OCI-LY1 (cell line): Measurements from ENCODE around the gene SLC39A10.

ENCODE experiments used
- H2AFZ ChIP-seq: fragments of 200-600 bp; sonication (generic), shearing (Covaris generic); 2 replicates; pipeline ENCODE4 v1.6.0; 2014; ENCODE audit warnings: antibody characterized with exemption, mild to moderate bottlenecking, low read length
- H3F3A ChIP-seq: fragments of 200-600 bp; sonication (generic), shearing (Covaris generic); 2 replicates; pipeline ENCODE4 v1.6.0; 2014; ENCODE audit warnings: mild to moderate bottlenecking, antibody characterized with exemption, low read length, moderate library complexity; ENCODE audit not compliant: insufficient read depth
- H3K27ac ChIP-seq: fragments of 200-600 bp; sonication (generic); 2 replicates; pipeline ENCODE4 v1.5.1; 2014; ENCODE audit warnings: low read length, mixed run types, mild to moderate bottlenecking, low read depth; ENCODE audit not compliant: poor library complexity, severe bottlenecking
- H3K27me3 ChIP-seq: fragments of 200-600 bp; sonication (generic); 2 replicates; pipeline ENCODE4 v1.6.0; 2014; ENCODE audit warnings: antibody characterized with exemption, mild to moderate bottlenecking, low read length, moderate library complexity; ENCODE audit not compliant: insufficient read depth
- H3K36me3 ChIP-seq: fragments of 200-600 bp; sonication (generic); 2 replicates; pipeline ENCODE4 v1.6.1; 2014; ENCODE audit warnings: mild to moderate bottlenecking, antibody characterized with exemption, low read length, moderate library complexity, mixed read lengths; ENCODE audit not compliant: insufficient read depth
- H3K4me1 ChIP-seq: fragments of 200-600 bp; sonication (generic); 2 replicates; pipeline ENCODE4 v1.5.1; 2014; ENCODE audit warnings: mild to moderate bottlenecking, low read length, moderate library complexity; ENCODE audit not compliant: insufficient read depth, severe bottlenecking
- H3K4me2 ChIP-seq: fragments of 200-600 bp; sonication (generic), shearing (Covaris generic); 2 replicates; pipeline ENCODE4 v1.6.1; 2014; ENCODE audit warnings: low read length
- H3K4me3 ChIP-seq: fragments of 200-600 bp; sonication (generic); 2 replicates; pipeline ENCODE4 v1.5.1; 2014; ENCODE audit warnings: low read length, low read depth, mild to moderate bottlenecking, mixed read lengths; ENCODE audit not compliant: poor library complexity, severe bottlenecking
- H3K79me2 ChIP-seq: fragments of 200-600 bp; shearing (Covaris generic); 2 replicates; pipeline ENCODE4 v1.6.1; 2016; ENCODE audit warnings: mixed run types, low read length, mixed read lengths; ENCODE audit not compliant: insufficient read depth
- H3K9ac ChIP-seq: fragments of 200-600 bp; sonication (generic), shearing (Covaris generic); 2 replicates; pipeline ENCODE4 v1.6.1; 2014; ENCODE audit warnings: mild to moderate bottlenecking, low read length, mixed read lengths
- H3K9me2 ChIP-seq: fragments of 200-600 bp; sonication (generic), shearing (Covaris generic); 2 replicates; pipeline ENCODE4 v1.6.1; 2014; ENCODE audit warnings: low read depth, mild to moderate bottlenecking, low read length, mixed read lengths
- H3K9me3 ChIP-seq: fragments of 200-600 bp; shearing (Covaris generic); 2 replicates; pipeline ENCODE4 v1.6.1; 2014; ENCODE audit warnings: low read length, mixed read lengths
- H4K20me1 ChIP-seq: fragments of 200-600 bp; sonication (generic), shearing (Covaris generic); 2 replicates; pipeline ENCODE4 v1.6.0; 2016; ENCODE audit warnings: mild to moderate bottlenecking, low read length; ENCODE audit not compliant: insufficient read depth
- CTCF ChIP-seq: fragments of 200-600 bp; sonication (generic), shearing (Covaris generic); IDR thresholded peaks from 2 replicates; pipeline ENCODE4 v1.5.1; 2017; ENCODE audit warnings: mild to moderate bottlenecking, antibody characterized with exemption, low read length, moderate library complexity, mixed read lengths
- EZH2 ChIP-seq: fragments of 200-600 bp; sonication (generic), shearing (Covaris generic); IDR thresholded peaks from 2 replicates; pipeline ENCODE4 v1.8.0; 2017; ENCODE audit warnings: borderline replicate concordance, mixed run types, mild to moderate bottlenecking, antibody characterized with exemption, low read length, moderate library complexity, mixed read lengths

SLC39A10 gene

DNA sequence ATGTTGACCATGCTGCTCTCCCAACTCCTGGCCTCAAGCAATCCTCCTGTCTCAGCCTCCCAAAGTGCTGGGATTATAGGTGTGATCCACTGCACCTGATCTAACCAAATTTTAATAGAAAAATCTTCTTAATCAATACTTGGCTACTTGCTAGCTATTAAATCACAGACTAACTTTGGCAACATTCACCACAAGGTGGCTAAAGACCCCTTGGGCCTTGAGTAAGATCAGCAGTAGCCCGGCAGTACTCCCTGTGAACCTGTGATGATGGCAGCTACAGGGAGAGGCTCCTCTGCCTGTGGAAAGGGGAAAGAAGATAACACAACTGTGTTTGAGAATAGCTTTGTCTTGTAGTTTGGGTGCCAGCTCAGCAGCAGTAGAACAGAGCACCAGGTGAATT, 102.9 kb downstream of the SLC39A10 start:
- no peaks in the 10 kb centered on the region for H3F3A ChIP-seq
- no peaks in the 10 kb centered on the region for H3K79me2 ChIP-seq
- H3K4me1 ChIP-seq: no peaks in the 10 kb centered on the region
- no peaks in the 10 kb centered on the region for H3K9me3 ChIP-seq
- no peak overlapping the region for H3K27ac ChIP-seq
- H3K27me3 ChIP-seq: no peaks in the 10 kb centered on the region
- H4K20me1 ChIP-seq: no peaks in the 10 kb centered on the region
- H3K4me2 ChIP-seq: no peak overlapping the region
- H2AFZ ChIP-seq: no peak overlapping the region
- no peak overlapping the region for H3K4me3 ChIP-seq
- no peaks in the 10 kb centered on the region for H3K36me3 ChIP-seq
- TF ChIP-seq CTCF: no peak
- TF ChIP-seq EZH2: no peak
- no peaks in the 10 kb centered on the region for H3K9me2 ChIP-seq
- H3K9ac ChIP-seq: no peak overlapping the region

DNA sequence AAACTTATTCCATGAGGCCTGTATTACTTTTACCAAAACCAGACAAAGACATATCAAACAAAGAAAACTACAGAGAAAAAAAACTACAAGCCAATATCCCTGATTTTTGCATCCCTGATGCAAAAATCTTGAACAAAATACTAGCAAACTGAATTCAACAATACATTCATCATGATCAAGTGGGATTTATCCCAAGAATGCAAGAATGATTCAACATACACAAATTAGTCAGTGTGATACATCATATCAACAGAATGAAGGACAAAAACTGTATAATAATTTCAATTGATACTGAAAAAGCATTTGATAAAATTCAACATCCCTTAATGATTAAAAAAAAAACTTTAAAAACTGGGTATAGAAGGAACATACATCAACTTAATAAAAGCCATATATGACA, 106.8 kb downstream of the SLC39A10 start:
- H3K79me2 ChIP-seq: no peaks in the 10 kb centered on the region
- H3K27ac ChIP-seq: no peak overlapping the region
- H3K9ac ChIP-seq: no peak overlapping the region
- no peaks in the 10 kb centered on the region for H3K27me3 ChIP-seq
- H3K4me3 ChIP-seq: no peak overlapping the region
- no peak for TF ChIP-seq EZH2
- TF ChIP-seq CTCF: no peak
- no peaks in the 10 kb centered on the region for H3K9me2 ChIP-seq
- no peaks in the 10 kb centered on the region for H3K4me1 ChIP-seq
- H2AFZ ChIP-seq: no peak overlapping the region
- no peaks in the 10 kb centered on the region for H3F3A ChIP-seq
- H4K20me1 ChIP-seq: no peaks in the 10 kb centered on the region
- H3K4me2 ChIP-seq: no peak overlapping the region
- H3K9me3 ChIP-seq: no peaks in the 10 kb centered on the region
- no peaks in the 10 kb centered on the region for H3K36me3 ChIP-seq

DNA sequence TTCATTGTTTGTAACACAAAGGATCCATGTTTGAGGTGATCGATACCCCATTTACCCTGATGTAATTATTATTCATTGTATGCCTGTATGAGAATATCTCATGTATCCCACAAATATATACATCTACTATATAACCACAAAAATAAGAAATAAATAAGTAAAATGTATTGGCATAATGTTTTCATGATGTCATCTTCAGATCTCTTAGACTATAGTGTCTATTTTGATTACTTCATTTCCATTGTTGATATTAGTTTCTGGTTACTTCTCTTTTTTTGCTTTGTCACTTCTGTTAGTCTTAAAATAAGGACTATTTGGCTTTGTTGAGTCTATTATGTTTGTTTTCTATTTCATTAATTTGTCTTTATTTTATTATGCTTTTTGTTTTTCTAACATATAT, 109.7 kb downstream of the SLC39A10 start:
- no peak overlapping the region for H3K27ac ChIP-seq
- TF ChIP-seq CTCF (no peak), EZH2 (no peak)

More for the DNA sequence above, 109.7 kb downstream of the SLC39A10 start:
- H3K9me3 ChIP-seq: no peaks in the 10 kb centered on the region
- no peaks in the 10 kb centered on the region for H3K4me1 ChIP-seq
- H3K27me3 ChIP-seq: no peaks in the 10 kb centered on the region
- no peak overlapping the region for H2AFZ ChIP-seq
- no peak overlapping the region for H3K9ac ChIP-seq
- no peak overlapping the region for H3K4me2 ChIP-seq
- H3K4me3 ChIP-seq: no peak overlapping the region
- no peaks in the 10 kb centered on the region for H3K36me3 ChIP-seq
- no peaks in the 10 kb centered on the region for H4K20me1 ChIP-seq
- H3F3A ChIP-seq: no peaks in the 10 kb centered on the region
- H3K9me2 ChIP-seq: no peaks in the 10 kb centered on the region
- no peaks in the 10 kb centered on the region for H3K79me2 ChIP-seq
